HepG2 (cell line): ENCODE data around the gene SAMD4A. TPM values are rescaled to one million over a fixed set of nuclear protein-coding genes. Genes with fewer than 3 reads are reported as not detected.

Experiments
- BCLAF1 ChIP-seq: fragments of 450-650 bp; IDR thresholded peaks from 2 replicates; pipeline ENCODE4 v1.6.1; 2017; ENCODE audit warnings: mild to moderate bottlenecking
- CENPT ChIP-seq: sonication (generic); formaldehyde crosslinking; IDR thresholded peaks from 2 replicates; pipeline ENCODE4 v1.8.0; 2022; ENCODE audit warnings: low read depth, mild to moderate bottlenecking, moderate library complexity, missing genetic modification reagents
- CENPX ChIP-seq: sonication (generic); formaldehyde crosslinking; IDR thresholded peaks from 2 replicates; pipeline ENCODE4 v1.9.0; 2021; ENCODE audit warnings: mild to moderate bottlenecking, missing genetic modification reagents, moderate library complexity
- FOSL1 ChIP-seq: sonication (generic); formaldehyde crosslinking; IDR thresholded peaks from 2 replicates; pipeline ENCODE4 v1.9.0; 2021; ENCODE audit warnings: missing genetic modification reagents, borderline replicate concordance
- HBP1 ChIP-seq: IDR thresholded peaks from 2 replicates; pipeline ENCODE4 v1.6.1; 2016; ENCODE audit warnings: low read depth, control low read depth
- KMT2A ChIP-seq: sonication (generic); formaldehyde crosslinking; IDR thresholded peaks from 2 replicates; pipeline ENCODE4 v1.4.0; 2020; ENCODE audit warnings: missing genetic modification reagents
- MED8 ChIP-seq: sonication (generic); formaldehyde crosslinking; IDR thresholded peaks from 2 replicates; pipeline ENCODE4 v1.8.1; 2023; ENCODE audit warnings: mild to moderate bottlenecking, missing genetic modification reagents; ENCODE audit not compliant: insufficient replicate concordance
- MZF1 ChIP-seq: sonication (generic); formaldehyde crosslinking; IDR thresholded peaks from 2 replicates; pipeline ENCODE4 v1.8.1; 2023; ENCODE audit warnings: mild to moderate bottlenecking, missing genetic modification reagents, borderline replicate concordance
- NFKB2 ChIP-seq: sonication (generic); formaldehyde crosslinking; IDR thresholded peaks from 2 replicates; pipeline ENCODE4 v1.4.0; 2020; ENCODE audit warnings: missing genetic modification reagents, borderline replicate concordance
- RBAK ChIP-seq: sonication (generic); formaldehyde crosslinking; IDR thresholded peaks from 2 replicates; pipeline ENCODE4 v1.5.1; 2020; ENCODE audit warnings: mild to moderate bottlenecking, missing genetic modification reagents
- RBFOX2 ChIP-seq: fragments of 200-400 bp; formaldehyde crosslinking; IDR thresholded peaks from 2 replicates; pipeline ENCODE4 v1.6.1; 2017; ENCODE audit warnings: low read depth, mild to moderate bottlenecking, low read length
- REST ChIP-seq, 2 experiments: IDR thresholded peaks; 2 replicates each; pipeline ENCODE4 v1.6.1; 2011 to 2012; ENCODE audit warnings: low read length in 2 of 2, borderline replicate concordance in 1 of 2, low read depth in 1 of 2, mild to moderate bottlenecking in 1 of 2, moderate library complexity in 1 of 2
- ZBTB26 ChIP-seq: IDR thresholded peaks from 2 replicates; pipeline ENCODE4 v1.6.1; 2016; ENCODE audit warnings: missing compliant biosample characterization, missing genetic modification reagents, borderline replicate concordance
- ZBTB7A ChIP-seq: sonication (generic); formaldehyde crosslinking; IDR thresholded peaks from 2 replicates; pipeline ENCODE4 v1.8.0; 2022; ENCODE audit warnings: mild to moderate bottlenecking, missing genetic modification reagents
- ZNF337 ChIP-seq: sonication (generic); formaldehyde crosslinking; IDR thresholded peaks from 2 replicates; pipeline ENCODE4 v1.5.1; 2020; ENCODE audit warnings: missing genetic modification reagents, low read depth, mild to moderate bottlenecking, borderline replicate concordance
- ZNF530 ChIP-seq: sonication (generic); formaldehyde crosslinking; IDR thresholded peaks from 2 replicates; pipeline ENCODE4 v1.5.0; 2020; ENCODE audit warnings: low read depth, mild to moderate bottlenecking, missing genetic modification reagents
- ZNF709 ChIP-seq: sonication (generic); formaldehyde crosslinking; IDR thresholded peaks from 2 replicates; pipeline ENCODE4 v1.5.0; 2020; ENCODE audit warnings: mild to moderate bottlenecking, missing genetic modification reagents
- ZNF724P ChIP-seq: sonication (generic); formaldehyde crosslinking; IDR thresholded peaks from 2 replicates; pipeline ENCODE4 v1.8.0; 2022; ENCODE audit warnings: missing genetic modification reagents, borderline replicate concordance
- ZNF772 ChIP-seq: sonication (generic); formaldehyde crosslinking; IDR thresholded peaks from 2 replicates; pipeline ENCODE4 v1.5.0; 2020; ENCODE audit warnings: mild to moderate bottlenecking, missing genetic modification reagents
- ZNF878 ChIP-seq: sonication (generic); formaldehyde crosslinking; IDR thresholded peaks from 2 replicates; pipeline ENCODE4 v1.8.1; 2023; ENCODE audit warnings: mild to moderate bottlenecking, missing genetic modification reagents, moderate library complexity
- ZNF891 ChIP-seq: sonication (generic); formaldehyde crosslinking; IDR thresholded peaks from 2 replicates; pipeline ENCODE4 v1.5.0; 2020; ENCODE audit warnings: mild to moderate bottlenecking, missing genetic modification reagents
- ZZZ3 ChIP-seq: sonication (generic); formaldehyde crosslinking; IDR thresholded peaks from 2 replicates; pipeline ENCODE4 v1.4.0; 2020; ENCODE audit warnings: missing genetic modification reagents, mild to moderate bottlenecking, borderline replicate concordance
- polyA plus RNA-seq, 8 experiments: library from polyadenylated mRNA; depleted of rRNA in 3 of 8; stranded (reverse) in 7 of 8; unstranded in 1 of 8; fragments of >200 nt; fragmentation: Illumina TruSeq in 4 of 8; extraction: Trizol in 4 of 8; gene quantifications; 2 replicates each; pipeline versions ENCODE4 v1.2.1 to v1.2.3, GENCODE V29; 2011 to 2016; ENCODE audit warnings: low read depth in 4 of 8, missing spikeins in 1 of 8, mixed read lengths in 1 of 8; ENCODE audit not compliant: insufficient read depth in 1 of 8
- total RNA-seq, 5 experiments: library from RNA; depleted of rRNA; stranded (reverse); fragments of >200 nt; fragmentation: Illumina TruSeq; extraction: Trizol; gene quantifications; 2 replicates each; pipeline ENCODE4 v1.2.3, GENCODE V29; 2016; ENCODE audit warnings: low read depth in 1 of 5

Gene SAMD4A
- total and polyA plus RNA-seq, 2 of the 13 experiments (the other 11 are each of a cell fraction or from before 2014, with no cell fraction given), result 11.8 to 13.0 TPM

GRCh38 chr14:54556535-54556934 lies 10.4 kb upstream of the SAMD4A start (continued):
- TF ChIP-seq ZNF772 (CRISPR knock-in tag) (no peak), ZNF709 (CRISPR knock-in tag) (no peak), BCLAF1 (no peak), ZBTB26 (CRISPR knock-in tag) (no peak), FOSL1 (CRISPR knock-in tag) (no peak), RBAK (CRISPR knock-in tag) (no peak), ZNF878 (CRISPR knock-in tag) (no peak), ZNF530 (CRISPR knock-in tag) (no peak), MED8 (CRISPR knock-in tag) (no peak), RBFOX2 (no peak), ZNF337 (CRISPR knock-in tag) (no peak), MZF1 (CRISPR knock-in tag) (no peak), ZBTB7A (CRISPR knock-in tag) (no peak), ZNF891 (CRISPR knock-in tag) (no peak), ZNF724P (CRISPR knock-in tag) (no peak), HBP1 (CRISPR knock-in tag) (no peak), REST (IDR thresholded peaks at IDR 0.05; ENCODE audit: borderline replicate concordance in 1 of 2, low read depth in 1 of 2, low read length in 2 of 2) (no peak), KMT2A (CRISPR knock-in tag) (no peak), CENPX (CRISPR knock-in tag) (no peak), CENPT (CRISPR knock-in tag) (no peak), NFKB2 (0 out of 2 replicates have a peak, but pooled peaks have one; percentile 34), ZZZ3 (CRISPR knock-in tag) (no peak)
